Stimulated activated CD4-positive, alpha-beta T cell treated with anti-CD3 and anti-CD28 coated beads, Interleukin-12 subunit alpha, Interleukin-12 subunit beta, amount 100 ng/mL, for 48 hours (primary cell): ENCODE results near the gene SKP2.
"Not testable (repeated sequence)": the region's sequence is repeated elsewhere in the genome, so short reads cannot be mapped to it uniquely, and the experiment has no call there.

ENCODE experiments used
- DNase-seq, 3 donors: peaks; one replicate each; pipeline ENCODE4 v3.0.0-alpha.2; 2020; ENCODE audit warnings: low read depth in 2 of 3, low spot score in 1 of 3

The SKP2 gene

DNA sequence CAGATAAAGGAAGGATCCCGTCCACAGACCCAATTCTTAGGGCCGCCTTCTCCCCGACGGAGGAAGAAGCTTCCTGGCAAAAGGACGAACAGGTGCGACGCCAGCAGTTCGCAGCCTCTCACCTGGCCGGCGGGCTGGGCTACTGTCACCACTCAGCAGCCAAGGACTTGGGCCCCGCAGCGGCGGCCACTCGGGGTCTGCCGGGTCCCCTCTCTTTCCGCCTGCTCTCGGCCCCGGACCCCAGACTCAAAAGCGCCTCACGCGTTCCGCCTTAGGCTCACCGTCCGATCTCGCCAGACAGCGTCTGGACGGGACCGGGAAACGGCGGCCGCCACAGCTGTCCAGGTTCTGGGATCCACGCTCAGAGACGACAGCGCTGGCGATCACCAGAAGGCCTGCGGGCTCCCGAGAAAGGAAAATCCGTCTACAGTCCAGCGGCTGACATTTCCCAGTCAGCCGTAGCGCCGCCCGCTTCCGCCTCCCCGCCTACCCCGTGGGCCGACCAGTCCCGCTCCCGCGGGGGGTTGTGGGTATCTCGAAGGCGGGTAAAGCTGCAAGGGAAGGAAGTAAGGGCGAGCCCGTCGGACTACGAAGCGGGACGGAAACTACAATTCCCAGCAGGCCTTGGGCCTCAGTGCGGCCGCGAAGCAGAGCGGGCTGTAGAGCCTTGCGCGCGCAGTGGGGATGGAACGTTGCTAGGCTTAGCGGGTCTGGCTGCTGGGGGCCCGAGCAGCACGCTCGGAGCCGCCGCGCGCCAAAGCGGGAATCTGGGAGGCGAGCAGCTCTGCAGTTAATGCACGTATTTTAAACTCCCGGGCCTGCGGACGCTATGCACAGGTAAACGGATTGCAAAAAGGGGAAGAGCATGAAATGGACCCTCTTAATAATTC, at the start of gene SKP2, which contains the start of gene LMBRD2:
SKP2 (plus strand) TSS at position 678 of the 890 bp plus-strand sequence; CDS start at position 830, 152 bp downstream.
LMBRD2 (minus strand) TSS at position 454 of the 890 bp plus-strand sequence. CDS start 8,538 bp downstream, outside the sequence.
- peak; percentile 93 to 95 (median 95) for DNase-seq

DNA sequence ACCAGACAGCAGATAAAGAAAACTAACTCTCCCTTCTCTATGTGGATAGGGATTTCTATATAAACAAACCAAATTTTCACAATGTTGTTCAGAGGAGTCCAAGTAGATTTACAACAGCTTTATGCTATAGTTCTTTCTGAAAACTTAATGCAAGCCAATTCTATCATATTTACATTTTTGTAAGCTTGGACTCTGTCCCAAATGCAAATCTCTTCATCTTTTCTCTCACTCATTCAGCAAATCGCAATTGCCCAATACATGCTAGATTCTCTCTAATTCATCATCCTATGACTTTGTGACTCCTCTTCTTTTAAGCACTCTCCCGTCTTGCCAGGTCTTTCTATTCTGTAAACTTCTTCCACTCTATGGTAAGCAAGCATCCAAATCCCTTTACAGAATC, 46.1 kb upstream of the SKP2 start:
- DNase-seq, result no peak

DNA sequence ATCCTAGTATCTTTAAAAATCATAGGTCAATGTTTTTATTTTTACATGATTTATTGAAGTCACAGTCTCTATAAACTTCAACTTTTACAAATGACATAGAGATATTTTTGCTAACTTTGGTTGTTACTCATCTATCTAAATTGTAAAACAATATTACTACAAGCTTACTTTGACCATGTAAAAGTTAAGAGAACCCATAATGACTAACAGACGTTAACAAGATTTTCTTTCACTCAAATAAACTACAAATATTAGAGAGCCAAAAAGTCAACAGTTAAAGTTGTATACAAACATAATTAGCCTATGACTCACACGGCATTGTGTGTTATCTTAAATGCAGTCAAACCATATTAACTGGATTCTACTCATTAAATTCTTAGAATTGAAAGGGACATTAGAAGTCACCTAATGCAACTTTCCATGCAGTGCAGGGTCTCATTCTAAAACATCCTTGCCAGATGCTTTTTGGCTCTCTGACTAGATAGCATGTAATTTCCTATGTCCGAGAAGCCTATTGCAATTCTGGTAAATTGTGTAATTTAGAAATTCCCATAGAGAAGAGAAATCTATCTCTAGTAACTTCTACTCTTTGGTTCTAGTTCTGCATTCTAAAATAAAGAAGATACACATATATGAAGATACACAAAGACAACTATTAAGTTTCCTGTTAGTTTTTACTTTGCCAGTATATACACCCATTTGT, 43.0 kb upstream of the SKP2 start:
- DNase-seq, result no peak

DNA sequence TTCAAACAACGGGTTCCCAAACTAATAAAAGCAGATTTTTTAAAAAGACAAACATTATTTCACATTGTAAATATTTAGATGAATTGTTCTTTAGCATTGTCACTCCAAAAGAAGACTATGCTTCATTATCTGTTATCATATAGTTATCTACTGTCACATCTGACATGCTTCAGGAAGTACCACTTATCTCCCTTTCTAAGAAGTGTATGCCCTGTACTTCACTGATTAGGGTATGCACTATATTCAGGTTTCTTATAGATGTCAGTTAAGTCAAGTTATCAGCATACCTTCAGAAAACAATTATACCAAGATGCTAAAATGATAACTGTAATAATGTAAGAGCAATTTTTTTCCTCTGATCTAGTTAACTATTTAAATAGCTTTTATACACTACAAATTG, 40.7 kb upstream of the SKP2 start:
- DNase-seq, result no peak

DNA sequence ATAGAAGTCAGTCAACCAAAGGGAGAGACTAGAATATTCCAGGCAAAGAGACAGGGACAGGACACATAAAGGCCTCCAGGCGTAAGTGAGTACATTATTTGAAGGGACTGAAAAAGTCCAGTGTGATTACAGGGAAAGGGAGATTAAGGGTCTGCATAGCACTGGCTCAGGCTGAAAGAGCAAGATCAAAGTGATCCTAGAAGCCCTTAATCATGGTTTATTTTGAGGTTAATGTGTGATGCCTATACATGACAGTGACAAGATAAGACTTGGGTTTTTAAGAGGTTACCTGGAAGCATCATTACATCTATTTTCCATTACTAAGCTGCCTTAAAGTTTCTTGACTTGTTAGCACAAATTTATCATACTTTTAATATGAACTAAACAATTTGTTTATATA, 26.0 kb upstream of the SKP2 start:
- no peak for DNase-seq

DNA sequence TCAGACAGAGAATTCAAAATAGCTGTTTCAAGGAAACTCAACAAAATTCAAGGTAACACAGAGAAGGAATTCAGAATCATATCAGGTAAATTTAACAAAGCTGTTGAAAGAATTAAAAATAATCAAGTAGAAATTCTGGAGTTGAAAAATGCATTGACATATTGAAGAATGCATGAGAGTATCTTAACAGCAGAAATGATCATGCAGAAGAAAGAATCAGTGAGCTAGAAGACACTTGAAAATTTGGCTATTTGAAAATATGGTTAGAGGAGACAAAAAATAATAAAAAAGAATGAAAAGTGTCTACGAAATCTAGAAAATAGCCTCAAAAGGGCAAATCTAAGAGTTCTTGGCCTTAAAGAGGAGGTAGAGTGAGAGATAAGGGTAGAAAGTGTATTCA, 23.1 kb upstream of the SKP2 start:
- no peak for DNase-seq

DNA sequence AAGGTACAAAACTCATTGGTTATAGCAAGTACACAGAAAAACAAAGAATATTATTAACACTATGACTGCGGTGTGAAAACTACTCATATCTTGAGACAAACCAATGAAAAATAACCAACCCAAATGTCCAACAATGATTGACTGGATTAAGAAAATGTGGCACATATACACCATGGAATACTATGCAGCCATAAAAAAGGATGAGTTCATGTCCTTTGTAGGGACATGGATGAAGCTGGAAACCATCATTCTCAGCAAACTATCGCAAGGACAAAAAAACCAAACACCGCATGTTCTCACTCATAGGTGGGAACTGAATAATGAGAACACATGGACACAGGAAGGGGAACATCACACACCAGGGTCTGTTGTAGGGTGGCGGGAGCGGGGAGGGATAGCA, 22.2 kb upstream of the SKP2 start:
- not testable (repeated sequence) for DNase-seq

DNA sequence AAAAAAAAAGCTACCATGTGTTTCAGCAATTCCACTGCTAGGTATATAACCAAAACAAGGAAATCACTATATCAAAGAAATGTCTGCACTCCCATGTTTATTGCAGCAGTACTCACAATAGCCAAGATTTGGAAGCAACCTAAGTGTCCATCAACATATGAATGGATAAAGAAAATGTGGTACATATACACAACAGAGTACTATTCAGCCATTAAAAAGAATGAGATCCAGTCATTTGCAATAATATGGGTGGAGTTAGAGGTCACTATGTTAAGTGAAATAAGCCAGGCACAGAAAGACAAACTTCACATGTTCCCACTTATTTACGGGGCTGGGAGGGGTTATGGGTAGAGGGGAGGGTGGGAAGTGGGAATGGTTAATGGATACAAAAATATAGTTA, 18.9 kb upstream of the SKP2 start:
- not testable (repeated sequence) for DNase-seq

DNA sequence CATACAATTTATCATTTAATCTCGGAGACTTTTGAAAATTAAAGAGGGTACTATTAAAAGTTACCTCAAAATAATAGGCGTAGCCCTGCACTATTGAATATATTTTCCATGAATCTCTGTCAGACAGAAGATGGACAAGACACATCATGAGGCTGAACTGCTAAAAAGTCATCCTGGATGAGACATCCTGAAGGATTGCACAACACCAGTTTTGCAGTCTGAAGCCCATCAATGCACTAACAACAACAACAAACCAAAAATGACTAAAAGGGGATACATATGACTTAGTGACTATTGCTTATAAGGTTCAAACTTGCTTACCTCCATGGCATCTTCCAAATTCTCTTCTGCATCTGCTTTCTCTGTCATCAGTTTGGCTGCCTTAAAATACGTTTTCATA, 15.9 kb upstream of the SKP2 start:
- no peak for DNase-seq

DNA sequence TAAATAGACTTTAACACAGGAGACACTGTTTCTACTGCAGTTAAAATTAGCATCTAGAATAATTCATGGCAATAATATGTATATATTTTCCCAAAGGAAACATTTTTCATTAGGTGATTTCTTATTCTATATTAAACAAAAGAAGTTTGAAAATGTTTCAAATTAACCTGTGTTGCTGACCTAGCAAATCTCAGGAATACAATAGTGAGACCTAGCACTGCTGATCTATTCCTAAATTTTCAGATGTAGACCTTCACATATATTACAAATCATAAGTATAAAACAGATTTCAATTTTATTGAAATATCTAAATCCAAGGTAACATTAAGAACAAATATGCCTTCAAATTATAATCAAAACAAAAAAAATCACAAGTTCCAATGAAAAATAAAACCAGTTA, 15.3 kb upstream of the SKP2 start:
- DNase-seq, result no peak

DNA sequence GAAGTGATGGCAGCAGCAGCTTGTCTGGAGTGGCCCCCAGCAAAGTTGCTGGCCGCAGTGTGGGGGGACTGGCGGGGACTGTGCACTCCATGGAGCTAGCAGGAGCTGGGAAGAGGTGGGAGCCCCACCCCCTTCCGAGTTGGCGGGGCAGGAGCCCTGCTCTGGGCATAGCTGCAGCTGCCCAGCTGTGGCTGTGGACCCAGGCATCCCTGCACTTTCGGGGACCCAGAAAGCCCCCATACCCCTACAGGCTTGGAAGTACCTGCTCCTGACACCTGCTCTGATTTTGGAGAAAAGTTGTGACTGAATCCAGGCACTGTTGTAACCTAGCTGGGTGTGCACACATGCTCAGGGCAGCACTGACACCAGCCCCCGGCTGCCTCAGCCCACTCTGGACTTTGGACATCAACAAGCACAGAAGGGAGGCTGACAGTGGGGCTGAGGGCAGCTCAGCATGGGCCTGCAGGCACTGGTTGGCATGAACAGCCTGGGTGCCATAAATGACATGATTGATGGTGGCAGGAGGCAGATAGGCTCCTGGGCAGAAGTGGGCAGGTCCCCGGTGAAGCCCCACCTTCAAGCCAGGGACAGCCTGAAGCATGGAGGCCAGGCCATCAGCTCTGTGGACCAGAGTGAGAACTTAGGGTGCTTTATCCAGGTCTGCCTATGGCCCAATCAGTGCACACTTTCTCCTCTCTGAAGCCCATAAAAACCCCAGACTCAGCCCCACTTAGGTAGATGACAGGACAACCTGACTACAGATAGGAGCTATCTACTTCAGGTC, 12.8 kb upstream of the SKP2 start:
- DNase-seq, result no peak

DNA sequence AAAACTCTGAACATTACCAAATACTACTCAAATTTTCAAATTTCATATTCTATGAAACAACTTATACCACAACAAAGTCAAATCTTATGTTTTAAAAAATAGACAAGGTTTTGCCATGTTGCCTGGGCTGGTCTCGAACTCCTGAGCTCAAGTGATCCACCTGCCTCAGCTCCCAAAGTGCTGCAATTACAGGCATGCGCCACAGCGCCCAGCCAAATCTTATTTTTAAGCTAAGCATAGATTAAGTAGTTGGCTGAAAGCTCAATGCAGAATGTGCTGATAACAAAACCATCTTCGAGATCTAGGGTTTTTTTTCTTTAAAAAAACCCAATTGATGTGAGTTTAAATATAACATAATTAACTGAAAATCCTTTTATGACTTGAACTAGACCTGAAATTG, 6.6 kb upstream of the SKP2 start:
- DNase-seq, result no peak

DNA sequence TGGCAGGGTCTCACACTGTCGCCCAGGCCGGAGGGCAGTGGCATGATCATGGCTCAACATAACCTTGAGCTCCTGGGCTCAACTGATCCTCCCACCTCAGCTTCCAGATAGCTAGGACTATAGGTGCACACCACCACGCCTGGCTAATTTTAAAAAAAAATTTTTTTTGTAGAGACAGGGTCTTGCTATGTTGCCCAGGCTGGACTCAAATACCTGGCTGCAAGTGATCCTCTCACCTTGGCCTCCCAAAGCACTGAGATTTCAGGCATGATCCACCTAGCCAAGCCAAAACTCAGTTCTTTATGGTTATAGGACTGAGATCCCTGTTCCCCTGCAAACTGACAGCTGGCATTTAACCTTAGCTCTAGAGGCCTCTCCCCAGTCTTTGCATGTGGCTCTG, 5.5 kb upstream of the SKP2 start:
- DNase-seq, result no peak

DNA sequence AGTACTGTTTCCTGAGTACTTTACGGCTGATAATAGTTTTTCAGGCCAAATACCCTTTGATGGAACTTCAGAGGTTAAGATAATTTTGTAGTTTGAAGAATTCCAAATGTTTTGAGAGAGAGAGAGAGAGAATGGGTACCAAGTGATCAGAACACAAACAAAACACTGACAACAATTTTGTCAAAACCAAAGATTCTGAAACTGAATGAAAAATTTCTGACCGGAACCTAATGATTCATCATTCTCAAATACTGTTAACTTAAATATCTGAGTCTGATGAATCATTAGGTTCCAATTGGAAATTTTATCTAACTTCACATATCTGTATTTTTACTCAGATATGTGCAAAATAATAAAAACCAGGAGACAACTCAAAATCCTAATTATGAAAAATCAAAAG, 4.2 kb upstream of the SKP2 start:
- DNase-seq, result no peak

DNA sequence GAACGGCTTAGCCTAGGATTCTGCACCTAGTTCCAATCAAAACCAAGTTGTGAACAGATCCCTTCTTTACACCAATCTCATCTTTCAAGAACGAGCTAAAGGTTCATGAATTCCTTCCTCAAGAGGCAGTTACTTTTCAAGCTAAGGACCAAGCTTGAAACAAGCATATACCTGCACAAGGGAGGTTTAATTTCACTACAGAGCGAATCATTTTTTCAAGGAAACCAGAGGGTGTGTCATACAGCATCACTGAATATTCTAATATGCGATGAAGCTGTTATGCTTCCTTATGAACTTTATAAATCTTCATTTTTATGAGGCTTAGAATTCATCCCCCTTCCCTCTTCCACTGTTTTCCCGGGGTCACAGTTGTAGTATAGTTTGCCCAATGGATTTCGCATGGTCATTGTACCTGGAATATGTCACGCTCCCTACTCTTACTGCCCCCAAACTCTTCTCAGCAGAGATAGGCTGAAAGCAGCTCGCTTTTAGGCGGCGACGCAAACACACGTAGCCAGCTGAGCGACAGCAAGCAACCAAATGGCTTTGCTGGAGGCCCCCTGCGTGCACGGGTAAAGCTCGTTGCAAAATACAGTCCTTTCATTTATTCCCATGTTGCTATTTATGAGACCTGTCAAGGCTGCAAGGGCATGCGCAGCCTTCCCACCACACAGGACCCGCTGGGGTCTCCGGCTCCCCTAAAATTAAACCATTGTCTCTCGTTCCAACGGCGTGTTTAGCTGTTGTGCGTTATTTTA, 1.1 kb upstream of the SKP2 start:
- peak; percentile 35 to 52 (median 40) for DNase-seq

DNA sequence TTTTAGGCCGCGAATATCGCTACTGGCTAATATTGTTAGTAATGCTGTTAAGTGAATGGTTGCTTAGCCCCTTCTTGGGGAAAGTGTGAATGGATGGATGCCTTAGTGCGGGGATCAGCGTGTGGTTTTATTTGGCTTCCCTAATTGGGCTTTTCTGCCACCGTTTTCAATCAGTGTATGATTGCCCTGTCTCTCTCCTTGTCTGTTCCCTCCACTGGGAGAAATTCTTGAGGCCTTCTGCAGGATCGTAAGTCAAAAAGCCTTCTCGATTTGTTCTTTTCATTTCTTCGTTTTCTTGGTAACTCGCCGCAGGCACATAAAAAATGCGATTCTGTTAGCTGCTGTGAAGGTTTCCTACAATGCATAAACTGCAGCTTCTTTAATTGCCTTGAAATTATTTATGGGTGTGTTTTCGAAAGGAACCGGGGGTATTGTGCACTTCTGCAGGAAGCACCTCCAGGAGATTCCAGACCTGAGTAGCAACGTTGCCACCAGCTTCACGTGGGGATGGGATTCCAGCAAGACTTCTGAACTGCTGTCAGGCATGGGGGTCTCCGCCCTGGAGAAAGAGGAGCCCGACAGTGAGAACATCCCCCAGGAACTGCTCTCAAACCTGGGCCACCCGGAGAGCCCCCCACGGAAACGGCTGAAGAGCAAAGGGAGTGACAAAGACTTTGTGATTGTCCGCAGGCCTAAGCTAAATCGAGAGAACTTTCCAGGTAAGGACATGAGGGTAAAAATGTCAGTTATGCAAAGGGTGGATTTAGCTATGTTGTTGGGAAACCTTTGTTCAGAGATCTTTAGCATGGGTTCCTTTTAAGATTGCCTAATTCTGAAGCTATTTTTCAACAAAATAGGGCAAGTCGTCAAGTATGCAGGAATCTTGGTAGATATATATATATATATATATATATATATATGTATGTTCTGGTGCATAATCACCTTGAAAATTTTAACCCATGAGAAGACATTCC, 700 bp downstream of the SKP2 start:
- DNase-seq, result no peak

DNA sequence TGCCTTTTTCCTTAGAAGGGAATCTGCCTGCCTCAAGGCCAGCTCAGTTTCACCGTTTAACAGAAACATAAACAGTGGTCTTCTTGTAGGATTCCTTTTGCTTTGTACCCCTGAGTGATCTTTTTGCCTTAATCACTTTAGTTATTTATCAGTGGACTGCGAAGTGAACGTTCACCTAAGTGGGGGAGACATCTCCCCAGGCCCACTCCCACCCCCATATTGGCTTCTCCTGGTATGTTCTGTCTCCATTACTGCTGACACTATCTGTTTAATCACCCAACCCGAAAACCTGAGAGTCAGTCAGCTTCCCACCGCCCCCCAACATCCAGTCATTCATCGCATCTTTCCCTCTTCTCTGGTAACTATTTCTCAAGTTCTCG, 1.4 kb downstream of the SKP2 start:
- no peak for DNase-seq

DNA sequence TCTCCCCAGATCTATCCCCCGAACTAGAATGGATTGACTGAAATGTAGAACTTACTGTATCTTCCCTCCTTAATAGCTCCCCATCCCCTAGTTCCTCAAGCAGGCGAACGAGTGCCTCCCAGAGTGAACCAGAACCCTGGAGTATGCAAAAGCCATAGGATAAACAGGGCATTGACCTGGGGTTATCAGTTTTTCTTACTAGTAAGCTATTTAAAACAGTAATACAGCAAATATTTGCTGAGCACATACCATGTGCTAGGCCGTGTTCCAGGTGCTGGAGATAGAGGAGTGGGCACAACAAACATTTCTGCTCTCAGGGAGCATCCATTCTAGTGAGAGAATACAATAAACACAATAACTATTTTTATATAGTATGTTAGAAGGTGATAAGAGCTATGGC, 1.8 kb downstream of the SKP2 start:
- DNase-seq, result no peak

DNA sequence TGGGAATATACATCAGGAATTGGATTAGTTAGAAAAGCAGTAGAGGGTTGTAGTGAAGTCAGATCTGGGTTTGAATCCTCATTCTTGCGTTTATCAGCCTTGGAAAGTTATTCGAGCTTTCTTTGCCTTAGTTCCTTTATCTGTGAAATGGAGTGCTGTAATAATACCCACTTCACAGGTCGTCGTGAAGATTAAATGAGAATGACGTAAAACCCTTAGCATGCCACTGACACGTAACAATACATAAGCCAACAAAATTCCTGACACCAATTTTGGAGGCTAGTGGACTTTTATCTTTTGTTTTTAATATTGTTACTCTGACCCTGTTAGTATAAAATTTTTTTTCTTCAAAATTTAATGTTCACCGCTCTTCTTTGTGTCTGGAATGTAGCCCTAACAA, 3.4 kb downstream of the SKP2 start:
- no peak for DNase-seq

DNA sequence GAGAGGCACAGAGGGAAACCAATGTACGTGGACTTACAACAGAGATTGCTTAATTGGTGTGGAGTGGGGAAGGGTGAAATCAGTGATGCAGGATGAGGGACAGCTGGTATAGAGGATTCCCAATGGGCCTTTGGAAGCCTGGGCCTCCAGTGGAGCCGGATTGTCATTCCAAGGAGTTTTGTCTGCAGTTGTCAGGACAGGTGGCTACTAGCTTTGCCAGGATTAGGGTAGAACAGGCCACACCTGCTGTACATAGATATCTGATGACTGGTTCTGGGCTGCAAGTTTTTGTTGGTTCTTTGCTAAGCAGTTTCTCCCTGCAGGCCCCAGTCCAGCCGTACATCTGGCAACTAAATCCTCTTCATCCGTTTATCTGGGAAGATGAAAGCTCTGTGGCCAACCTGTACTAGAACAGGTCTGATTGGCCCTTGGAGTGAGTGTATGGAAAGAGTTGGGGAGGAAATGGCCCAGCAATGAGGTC, 4.2 kb downstream of the SKP2 start:
- no peak for DNase-seq
